ENCODE results near the gene LRRC2.

DNA sequence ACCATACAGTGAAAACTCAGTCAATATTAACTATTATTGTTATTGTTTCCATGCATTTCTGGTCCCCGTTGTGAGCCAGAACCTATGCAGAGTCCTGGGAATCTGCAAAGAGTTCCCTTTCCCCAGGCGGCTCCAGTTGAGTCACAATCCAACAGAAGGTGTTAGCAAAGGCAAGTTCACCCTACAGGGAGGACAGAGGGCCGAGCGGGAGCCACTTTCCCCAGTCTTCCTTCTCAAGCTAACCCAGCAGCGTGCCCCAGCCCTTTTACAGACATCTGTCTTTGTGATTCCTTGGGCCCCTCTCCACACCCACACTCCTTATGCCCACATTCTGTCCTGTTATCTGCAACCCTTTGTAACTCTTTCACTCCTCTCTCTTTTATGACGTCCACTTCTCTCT, 88.3 kb downstream of the LRRC2 start:
- TF ChIP-seq RBM22 (optimal IDR thresholded peaks at IDR 0.05; ENCODE audit: low read length) (no peak), ZNF761 (CRISPR knock-in tag; conservative IDR thresholded peaks at IDR 0.05) (no peak), ZNF224 (CRISPR knock-in tag; IDR thresholded peaks at IDR 0.05) (no peak), KDM5B (CRISPR knock-in tag; IDR thresholded peaks at IDR 0.05; ENCODE audit: borderline replicate concordance) (no peak), SMYD3 (CRISPR knock-in tag; IDR thresholded peaks at IDR 0.05) (no peak), CBFB (CRISPR knock-in tag; IDR thresholded peaks at IDR 0.05) (no peak), ZNF235 (CRISPR knock-in tag; IDR thresholded peaks at IDR 0.05; ENCODE audit: borderline replicate concordance) (no peak), TCF12 (IDR thresholded peaks at IDR 0.05) (no peak), TCF12 (CRISPR knock-in tag; IDR thresholded peaks at IDR 0.05) (no peak), SYNCRIP (IDR thresholded peaks at IDR 0.05; ENCODE audit: insufficient read depth, low read depth, low read length) (no peak), KLF6 (CRISPR knock-in tag; IDR thresholded peaks at IDR 0.05) (no peak)
- TF ChIP-seq, protein P1, sequence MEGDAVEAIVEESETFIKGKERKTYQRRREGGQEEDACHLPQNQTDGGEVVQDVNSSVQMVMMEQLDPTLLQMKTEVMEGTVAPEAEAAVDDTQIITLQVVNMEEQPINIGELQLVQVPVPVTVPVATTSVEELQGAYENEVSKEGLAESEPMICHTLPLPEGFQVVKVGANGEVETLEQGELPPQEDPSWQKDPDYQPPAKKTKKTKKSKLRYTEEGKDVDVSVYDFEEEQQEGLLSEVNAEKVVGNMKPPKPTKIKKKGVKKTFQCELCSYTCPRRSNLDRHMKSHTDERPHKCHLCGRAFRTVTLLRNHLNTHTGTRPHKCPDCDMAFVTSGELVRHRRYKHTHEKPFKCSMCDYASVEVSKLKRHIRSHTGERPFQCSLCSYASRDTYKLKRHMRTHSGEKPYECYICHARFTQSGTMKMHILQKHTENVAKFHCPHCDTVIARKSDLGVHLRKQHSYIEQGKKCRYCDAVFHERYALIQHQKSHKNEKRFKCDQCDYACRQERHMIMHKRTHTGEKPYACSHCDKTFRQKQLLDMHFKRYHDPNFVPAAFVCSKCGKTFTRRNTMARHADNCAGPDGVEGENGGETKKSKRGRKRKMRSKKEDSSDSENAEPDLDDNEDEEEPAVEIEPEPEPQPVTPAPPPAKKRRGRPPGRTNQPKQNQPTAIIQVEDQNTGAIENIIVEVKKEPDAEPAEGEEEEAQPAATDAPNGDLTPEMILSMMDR (CRISPR knock-in tag; IDR thresholded peaks at IDR 0.05) = no peak
- TF ChIP-seq, protein P2, sequence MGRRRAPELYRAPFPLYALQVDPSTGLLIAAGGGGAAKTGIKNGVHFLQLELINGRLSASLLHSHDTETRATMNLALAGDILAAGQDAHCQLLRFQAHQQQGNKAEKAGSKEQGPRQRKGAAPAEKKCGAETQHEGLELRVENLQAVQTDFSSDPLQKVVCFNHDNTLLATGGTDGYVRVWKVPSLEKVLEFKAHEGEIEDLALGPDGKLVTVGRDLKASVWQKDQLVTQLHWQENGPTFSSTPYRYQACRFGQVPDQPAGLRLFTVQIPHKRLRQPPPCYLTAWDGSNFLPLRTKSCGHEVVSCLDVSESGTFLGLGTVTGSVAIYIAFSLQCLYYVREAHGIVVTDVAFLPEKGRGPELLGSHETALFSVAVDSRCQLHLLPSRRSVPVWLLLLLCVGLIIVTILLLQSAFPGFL (CRISPR knock-in tag; IDR thresholded peaks at IDR 0.05) = no peak

All from HepG2 (cell line).